Kasumi-1 (cell line): ENCODE data around the gene CYP2W1.
"Not testable (repeated sequence)": the region's sequence is repeated elsewhere in the genome, so short reads cannot be mapped to it uniquely, and the experiment has no call there.

Experiments
- DNase-seq, 2 experiments: peaks; one replicate each; lab custom pipeline; 2025; lab: John Stamatoyannopoulos, UW

The CYP2W1 gene

GRCh38 chr7:983004-983615, at the start of gene CYP2W1:
Gene CYP2W1 (plus strand): TSS chr7:983181. CDS start chr7:983212, 31 bp downstream.
- no peak for DNase-seq

DNA sequence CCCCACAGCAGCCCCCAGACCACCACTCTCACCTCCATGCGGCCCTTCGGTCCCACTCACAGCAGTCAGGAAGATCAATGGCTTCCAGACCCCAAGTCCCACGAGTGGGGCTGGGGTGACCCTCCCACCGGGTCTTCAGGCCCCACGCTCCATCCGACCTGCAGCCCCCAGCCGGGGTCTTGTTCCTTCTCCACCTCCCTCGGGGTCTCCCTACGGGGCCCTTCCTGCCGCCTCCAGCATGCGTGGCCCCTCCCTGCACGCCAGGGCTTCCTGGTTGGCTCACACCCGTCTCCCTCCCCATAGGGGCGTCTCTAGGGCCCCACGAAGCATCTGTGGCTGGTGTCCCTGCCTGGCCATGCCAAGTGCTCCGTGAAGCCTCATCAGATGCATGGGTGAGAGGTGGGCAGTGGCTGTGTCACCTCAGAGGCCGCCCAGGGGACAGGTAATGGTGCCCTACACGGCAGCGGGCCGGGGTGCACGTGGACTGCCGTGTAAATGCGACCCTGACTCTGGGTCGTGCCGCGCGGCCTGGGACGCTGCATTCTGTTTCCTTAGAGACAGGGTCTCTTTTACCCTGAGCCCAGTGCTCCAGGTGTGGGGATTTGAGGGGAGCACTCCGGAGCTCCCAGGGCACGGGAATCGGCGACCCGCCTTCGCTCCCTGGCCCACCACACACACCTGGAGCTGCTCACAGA, 48.4 kb upstream of the CYP2W1 start:
- no peak for DNase-seq

GRCh38 chr7:935164-935873, 47.7 kb upstream of the CYP2W1 start:
- no peak for DNase-seq

- no peak for DNase-seq
These were observed 47.1 kb upstream of the CYP2W1 start for GRCh38 chr7:935874-936385.

DNA sequence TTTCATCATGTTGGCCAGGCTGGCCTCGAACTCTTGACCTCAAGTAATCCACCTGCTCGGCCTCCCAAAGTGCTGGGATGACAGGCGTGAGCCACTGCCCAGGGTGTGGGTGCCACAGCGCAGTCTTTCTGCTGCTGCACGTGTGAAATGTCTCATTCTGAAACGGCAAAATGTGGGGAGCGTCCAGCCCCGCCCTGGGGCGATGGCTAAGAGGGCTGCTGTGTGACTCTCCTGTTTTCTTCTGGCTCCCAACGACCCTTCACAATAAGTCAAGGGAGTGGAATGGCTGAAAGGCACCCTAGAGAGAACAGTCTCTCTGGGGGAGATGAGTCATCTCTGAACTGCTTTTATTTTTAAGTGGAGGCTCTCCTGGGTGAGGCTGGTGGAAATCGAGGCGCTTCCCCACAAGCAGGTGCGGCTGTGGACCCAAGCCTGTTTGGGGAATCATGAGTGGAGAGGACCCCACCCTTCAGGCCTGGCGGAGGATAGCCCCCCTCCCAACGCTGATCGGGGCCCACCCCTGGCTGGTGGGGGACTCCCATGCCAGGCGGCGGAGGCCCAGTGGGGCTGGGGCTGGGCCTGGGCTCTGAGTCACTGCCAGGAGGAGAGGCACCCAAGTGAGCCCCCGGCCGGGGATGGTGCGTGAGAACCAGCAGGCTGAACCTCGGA, 46.5 kb upstream of the CYP2W1 start:
- no peak for DNase-seq

DNA sequence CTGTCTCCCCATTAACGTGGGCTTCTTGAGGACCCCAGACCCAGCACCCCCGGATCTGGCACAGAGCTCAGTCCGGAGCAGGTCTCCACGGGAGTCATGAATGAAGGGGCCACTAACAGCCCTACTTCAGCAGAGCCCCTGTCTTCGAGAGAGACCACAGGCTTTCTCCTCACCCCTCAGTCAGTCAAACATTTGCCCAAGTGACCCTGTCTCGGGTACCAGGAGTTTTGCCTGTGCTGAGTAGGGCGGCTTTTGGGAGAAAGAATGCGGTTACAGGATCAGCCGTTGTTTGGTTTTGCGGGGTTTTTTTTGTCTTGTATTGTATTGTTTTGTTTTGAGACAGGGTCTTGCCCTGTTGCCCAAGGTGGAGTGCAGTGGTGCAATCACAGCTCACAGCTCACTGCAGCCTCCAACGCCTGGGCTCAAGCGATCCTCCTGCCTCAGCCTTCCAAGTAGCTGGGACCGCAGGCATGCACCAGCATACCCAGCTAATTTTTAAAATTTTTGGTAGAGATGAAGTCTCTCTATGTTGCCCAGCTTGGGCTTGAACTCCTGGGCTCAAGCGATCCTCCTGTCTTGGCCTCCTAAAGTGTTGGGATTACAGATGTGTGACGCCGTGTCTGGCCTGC, 45.0 kb upstream of the CYP2W1 start:
- no peak for DNase-seq

GRCh38 chr7:938546-939185, 44.3 kb upstream of the CYP2W1 start:
- DNase-seq: no peak

DNA sequence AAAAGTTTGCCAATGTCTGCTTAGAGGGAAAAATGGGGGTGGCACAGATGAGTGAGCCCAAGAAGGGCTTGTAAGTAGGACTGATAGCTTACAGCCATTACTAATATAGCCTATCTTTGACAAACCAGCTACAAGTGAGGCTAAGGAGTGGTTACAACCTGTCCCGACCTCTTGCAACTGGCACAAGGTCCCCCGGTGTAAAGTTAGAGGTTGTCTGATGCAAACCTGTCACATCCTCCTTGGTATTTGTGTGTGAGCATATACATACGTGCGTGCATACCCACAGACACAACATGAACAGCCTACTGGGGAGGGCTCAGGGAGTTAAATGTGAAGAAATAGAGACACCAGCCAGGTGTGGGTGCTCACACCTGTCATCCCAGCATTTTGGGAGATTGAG, 43.1 kb upstream of the CYP2W1 start:
- no peak for DNase-seq

DNA sequence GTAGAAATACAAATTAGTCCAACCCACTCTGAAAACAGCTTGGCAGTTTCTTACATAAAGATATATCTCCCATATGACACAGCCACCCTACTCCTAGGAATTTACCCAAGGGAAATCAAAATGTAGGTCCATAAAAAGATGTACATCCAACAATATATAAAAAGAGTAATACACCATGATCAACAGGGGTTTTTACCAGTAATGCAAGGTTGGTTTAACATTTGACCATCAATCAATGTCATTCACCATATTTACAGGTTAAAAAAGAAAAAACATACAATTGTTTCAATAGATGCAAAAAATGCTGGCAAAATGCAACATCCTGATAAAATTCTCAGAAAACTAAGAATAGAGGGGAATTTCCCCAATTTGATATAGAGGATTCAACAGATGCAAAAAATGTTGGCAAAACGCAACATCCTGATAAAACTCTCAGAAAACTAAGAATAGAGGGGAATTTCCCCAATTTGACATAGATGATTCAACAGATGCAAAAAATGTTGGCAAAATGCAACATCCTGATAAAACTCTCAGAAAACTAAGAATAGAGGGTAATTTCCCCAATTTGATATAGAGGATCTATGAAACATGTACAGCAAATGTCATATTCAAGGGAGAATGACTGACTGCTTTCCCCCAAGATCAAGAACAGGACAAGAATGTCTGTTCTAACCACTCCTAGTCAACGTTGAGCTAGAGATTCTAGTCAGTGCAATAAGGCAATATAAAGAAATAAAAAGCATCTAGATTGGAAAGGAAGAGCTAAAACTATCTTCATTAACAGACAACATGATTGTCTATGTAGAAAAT, 42.2 kb upstream of the CYP2W1 start:
- DNase-seq: no peak

DNA sequence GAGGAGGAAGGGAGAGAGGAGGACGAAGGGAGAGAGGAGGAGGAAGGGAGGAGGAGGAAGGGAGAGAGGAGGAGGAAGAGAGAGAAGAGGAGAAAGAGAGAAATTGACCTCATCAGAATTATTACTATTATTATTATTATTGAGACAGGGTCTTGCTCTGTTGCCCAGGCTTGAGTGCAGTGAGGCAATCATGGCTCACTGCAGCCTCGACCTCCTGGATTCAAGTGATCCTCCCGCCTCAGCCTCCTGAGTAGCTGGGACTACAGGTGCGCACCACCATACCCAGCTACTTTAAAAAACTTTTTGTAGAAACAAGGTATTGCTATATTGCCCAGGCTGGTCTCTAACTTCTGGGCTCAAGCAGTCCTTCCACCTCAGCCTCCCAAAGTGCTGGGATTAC, 39.2 kb upstream of the CYP2W1 start:
- not testable (repeated sequence) for DNase-seq

DNA sequence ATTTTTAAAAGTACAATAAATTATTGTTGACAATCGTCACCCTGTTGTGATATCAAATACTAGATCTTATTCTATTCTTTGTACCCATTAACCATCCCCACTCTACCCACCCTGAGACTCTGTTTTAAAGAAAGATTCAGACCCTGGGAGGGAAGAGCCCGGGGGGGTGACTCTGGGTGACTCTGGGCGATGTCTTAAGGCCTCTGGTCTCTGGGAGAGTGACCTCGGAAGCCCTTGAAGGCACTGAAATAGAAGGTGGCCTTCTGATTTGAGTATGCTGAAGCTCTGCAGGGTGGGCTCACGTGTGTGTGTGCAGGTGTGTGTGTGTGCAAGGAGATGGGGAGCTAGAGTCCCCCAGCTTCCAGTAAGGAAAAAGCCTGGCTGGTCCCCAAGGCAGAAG, 38.2 kb upstream of the CYP2W1 start:
- no peak for DNase-seq

DNA sequence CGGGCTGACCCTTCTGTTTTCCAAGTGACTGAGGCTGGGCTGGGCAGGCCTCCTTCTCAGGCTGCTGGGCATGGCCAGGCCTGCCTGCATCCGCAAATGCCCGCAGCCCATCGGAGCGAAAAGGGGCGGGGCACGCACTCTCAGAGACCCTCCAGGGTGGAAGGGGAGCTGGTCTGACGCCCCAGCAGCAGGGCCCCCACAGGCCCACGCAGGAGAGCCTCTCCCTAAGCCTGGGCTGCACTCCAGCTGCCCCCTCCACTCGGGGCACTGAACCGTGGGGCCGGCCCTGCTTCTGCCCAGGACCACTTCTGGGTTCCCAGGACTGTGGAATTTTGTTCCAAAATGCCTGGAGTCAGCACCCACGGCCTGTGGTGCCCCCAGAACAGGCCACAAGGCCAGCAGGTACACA, 37.8 kb upstream of the CYP2W1 start:
- no peak for DNase-seq

- no peak for DNase-seq
These were observed 37.3 kb upstream of the CYP2W1 start for GRCh38 chr7:945556-946255.

- DNase-seq: no peak
These were observed 36.6 kb upstream of the CYP2W1 start for GRCh38 chr7:946256-946996.

GRCh38 chr7:947391-948210, 35.4 kb upstream of the CYP2W1 start:
- no peak for DNase-seq

DNA sequence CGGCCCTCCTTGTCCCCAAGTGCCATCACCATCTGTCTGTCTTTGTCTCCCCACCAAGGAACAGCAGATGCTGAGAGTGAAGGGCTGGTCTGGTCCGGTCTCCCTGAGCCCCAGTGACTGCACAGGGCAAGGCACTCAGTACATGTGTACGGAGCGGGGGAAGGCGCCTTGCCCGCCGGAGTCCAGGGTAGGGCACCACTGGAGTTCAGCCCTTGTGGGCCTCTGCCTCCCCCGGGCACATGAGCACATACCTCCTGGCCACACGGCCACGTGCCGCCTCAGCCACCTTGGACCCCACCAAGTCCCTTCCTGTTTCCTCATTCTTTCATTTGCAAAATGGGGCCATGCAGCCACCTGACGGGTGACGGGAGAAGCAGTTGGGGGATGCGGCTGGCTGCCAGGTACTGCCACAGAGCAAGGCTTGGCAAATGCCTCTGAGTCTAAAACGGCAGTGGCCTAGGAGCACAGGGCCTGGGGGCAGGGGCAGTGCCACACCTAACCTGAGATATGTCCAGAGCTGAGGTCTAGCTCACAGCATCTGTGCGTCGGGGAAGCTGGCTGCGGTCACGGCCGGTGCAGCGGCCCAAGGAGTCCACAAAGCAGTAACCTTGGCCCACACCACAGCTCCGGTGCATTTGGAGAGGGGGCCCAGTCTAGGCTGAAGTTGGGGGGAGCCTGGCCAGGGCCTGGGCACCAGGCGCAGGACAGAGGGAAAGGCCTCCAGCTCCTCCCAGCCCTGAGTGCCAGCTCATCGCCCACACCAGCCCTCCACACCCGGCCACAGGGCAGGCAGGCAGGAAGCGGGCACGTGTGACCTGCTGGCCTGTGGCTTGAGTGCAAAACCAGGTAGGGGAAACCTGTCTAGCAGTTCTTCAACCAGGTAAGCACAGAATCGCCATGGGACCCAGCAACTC, 33.7 kb upstream of the CYP2W1 start:
- DNase-seq: no peak

- no peak for DNase-seq
These were observed 31.0 kb upstream of the CYP2W1 start for GRCh38 chr7:951881-952547.
